Measurements from ENCODE around the gene CERK.

The CERK gene

DNA sequence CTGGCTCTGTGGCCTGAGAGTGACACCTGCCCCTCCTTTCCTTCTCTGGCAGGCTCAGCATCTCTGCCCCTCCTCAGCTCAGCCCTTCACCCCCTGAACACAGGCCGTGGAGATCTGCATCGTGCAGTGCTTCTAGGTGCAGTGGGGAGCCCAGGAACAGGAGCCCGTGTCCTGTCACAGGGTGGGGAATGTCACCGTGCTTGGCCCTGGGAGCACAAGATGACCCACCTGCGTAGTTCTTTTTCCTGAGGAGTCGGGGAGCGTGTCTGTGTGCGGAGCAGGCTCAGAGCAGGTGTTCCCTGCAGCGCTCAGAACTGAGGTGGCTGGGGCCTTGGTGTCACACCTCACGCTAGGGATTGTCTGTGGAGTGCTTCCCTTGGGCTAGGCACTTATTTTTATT is 35.0 kb upstream of the CERK start:
- H3K27me3 ChIP-seq (ENCODE audit: insufficient read depth, low read depth), result no peaks in the 10 kb centered on the region
- no peak overlapping the region for H3K9ac ChIP-seq
- H3K36me3 ChIP-seq (ENCODE audit: insufficient read depth), result no peaks in the 10 kb centered on the region
- H3K4me2 ChIP-seq, result no peak overlapping the region
- no peaks in the 10 kb centered on the region for H4K20me1 ChIP-seq (ENCODE audit: insufficient read depth)
- H3K79me2 ChIP-seq (ENCODE audit: insufficient read depth, low read depth), result no peaks in the 10 kb centered on the region
- TF ChIP-seq, protein P1, sequence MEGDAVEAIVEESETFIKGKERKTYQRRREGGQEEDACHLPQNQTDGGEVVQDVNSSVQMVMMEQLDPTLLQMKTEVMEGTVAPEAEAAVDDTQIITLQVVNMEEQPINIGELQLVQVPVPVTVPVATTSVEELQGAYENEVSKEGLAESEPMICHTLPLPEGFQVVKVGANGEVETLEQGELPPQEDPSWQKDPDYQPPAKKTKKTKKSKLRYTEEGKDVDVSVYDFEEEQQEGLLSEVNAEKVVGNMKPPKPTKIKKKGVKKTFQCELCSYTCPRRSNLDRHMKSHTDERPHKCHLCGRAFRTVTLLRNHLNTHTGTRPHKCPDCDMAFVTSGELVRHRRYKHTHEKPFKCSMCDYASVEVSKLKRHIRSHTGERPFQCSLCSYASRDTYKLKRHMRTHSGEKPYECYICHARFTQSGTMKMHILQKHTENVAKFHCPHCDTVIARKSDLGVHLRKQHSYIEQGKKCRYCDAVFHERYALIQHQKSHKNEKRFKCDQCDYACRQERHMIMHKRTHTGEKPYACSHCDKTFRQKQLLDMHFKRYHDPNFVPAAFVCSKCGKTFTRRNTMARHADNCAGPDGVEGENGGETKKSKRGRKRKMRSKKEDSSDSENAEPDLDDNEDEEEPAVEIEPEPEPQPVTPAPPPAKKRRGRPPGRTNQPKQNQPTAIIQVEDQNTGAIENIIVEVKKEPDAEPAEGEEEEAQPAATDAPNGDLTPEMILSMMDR (conservative IDR thresholded peaks at IDR 0.05; ENCODE audit: low read depth, low read length), result no peak
- H2AFZ ChIP-seq (ENCODE audit: low read depth), result no peak overlapping the region
- H3K27ac ChIP-seq, result no peak overlapping the region
- no peaks in the 10 kb centered on the region for H3K4me1 ChIP-seq (ENCODE audit: low read depth, poor library complexity, severe bottlenecking)
- H3K4me3 ChIP-seq (IDR thresholded peaks at IDR 0.05; ENCODE audit: insufficient read depth, low read depth, low read length), result no peak overlapping the region

DNA sequence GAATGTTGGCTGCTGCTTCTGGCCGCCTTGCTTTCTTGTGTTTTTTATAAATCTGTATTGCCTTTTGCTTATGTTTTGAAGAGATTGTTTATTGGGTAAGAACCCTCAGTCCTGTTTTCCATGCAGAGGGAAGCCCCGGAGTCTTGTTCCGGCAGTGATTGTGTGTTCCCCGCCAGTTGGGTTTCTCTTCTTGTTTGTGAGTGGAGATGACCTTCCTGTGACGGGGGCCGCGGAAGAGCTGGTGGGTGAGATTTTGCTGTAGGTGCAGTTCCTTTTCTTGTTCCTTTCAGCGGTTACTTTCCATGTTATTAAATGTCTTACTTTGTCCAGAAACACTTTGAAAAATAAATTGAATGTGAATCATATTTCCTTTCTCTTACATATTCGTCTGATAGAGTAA is 32.7 kb upstream of the CERK start:
- Histone ChIP-seq H4K20me1 (ENCODE audit: insufficient read depth) (no peaks in the 10 kb centered on the region), H3K27ac (no peak overlapping the region), H2AFZ (ENCODE audit: low read depth) (no peak overlapping the region), H3K27me3 (ENCODE audit: insufficient read depth, low read depth) (no peaks in the 10 kb centered on the region), H3K79me2 (ENCODE audit: insufficient read depth, low read depth) (peaks cover 19% of the 10 kb centered on the region; the same call in 1 of the 2 replicates), H3K9ac (no peak overlapping the region), H3K4me3 (IDR thresholded peaks at IDR 0.05; ENCODE audit: insufficient read depth, low read depth, low read length) (no peak overlapping the region), H3K4me1 (ENCODE audit: low read depth, poor library complexity, severe bottlenecking) (no peaks in the 10 kb centered on the region), H3K4me2 (no peak overlapping the region), H3K36me3 (ENCODE audit: insufficient read depth) (no peaks in the 10 kb centered on the region)
- TF ChIP-seq, protein P1 (conservative IDR thresholded peaks at IDR 0.05; ENCODE audit: low read depth, low read length), result no peak

DNA sequence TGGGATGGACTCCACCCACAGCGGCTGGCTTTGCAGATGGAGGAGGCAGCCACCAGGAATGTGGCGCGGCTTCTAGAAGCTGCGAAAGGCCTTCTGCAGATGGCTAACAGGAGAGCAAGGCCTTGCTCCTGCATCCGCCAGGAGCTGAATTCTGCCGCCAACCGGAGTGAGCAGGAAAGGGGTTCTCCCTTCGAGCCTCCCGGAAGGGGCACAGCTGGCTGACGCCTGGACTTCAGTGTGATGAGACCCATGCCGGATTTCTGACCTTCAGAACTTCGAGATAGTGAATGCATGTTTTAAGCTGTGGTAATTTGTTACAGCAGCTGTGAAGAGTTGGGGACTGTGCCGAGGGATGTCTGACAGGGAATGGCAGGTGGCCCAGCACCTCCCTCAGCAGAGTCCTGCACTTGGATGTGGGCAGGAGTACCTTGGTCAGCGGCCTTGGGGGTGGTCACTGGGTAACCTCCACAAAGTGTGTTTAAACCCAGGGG is 32.1 kb upstream of the CERK start:
- Histone ChIP-seq H3K36me3 (ENCODE audit: insufficient read depth) (no peaks in the 10 kb centered on the region), H3K27me3 (ENCODE audit: insufficient read depth, low read depth) (no peaks in the 10 kb centered on the region), H2AFZ (ENCODE audit: low read depth) (no peak overlapping the region), H3K79me2 (ENCODE audit: insufficient read depth, low read depth) (peaks cover 19% of the 10 kb centered on the region; the same call in 1 of the 2 replicates), H3K9ac (no peak overlapping the region), H3K4me1 (ENCODE audit: low read depth, poor library complexity, severe bottlenecking) (no peaks in the 10 kb centered on the region), H3K27ac (no peak overlapping the region), H4K20me1 (ENCODE audit: insufficient read depth) (no peaks in the 10 kb centered on the region), H3K4me2 (no peak overlapping the region), H3K4me3 (IDR thresholded peaks at IDR 0.05; ENCODE audit: insufficient read depth, low read depth, low read length) (no peak overlapping the region)
- TF ChIP-seq, protein P1 (conservative IDR thresholded peaks at IDR 0.05; ENCODE audit: low read depth, low read length), result no peak

DNA sequence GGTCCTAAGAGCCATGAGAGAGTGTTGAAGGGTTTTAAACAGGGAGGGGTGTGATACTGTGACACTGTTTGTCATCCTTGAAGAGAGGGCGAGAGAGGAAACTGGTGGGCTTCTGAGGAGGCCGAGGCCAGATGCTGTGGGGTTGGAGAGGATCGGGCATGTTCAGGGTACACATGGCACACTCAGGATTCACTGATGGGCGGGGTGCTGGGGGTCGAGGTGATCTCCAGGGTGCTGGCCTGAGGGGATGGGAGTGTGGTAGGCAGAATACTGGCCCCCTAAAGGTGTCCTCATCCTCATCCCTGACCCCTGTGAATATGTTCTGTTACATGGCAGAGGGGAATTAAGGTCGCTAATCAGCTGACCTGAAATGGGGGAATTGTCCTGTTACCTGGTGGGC is 31.7 kb upstream of the CERK start:
- no peak overlapping the region for H3K4me2 ChIP-seq
- no peaks in the 10 kb centered on the region for H3K4me1 ChIP-seq (ENCODE audit: low read depth, poor library complexity, severe bottlenecking)
- no peak overlapping the region for H3K27ac ChIP-seq
- no peaks in the 10 kb centered on the region for H4K20me1 ChIP-seq (ENCODE audit: insufficient read depth)
- no peak overlapping the region for H3K4me3 ChIP-seq (IDR thresholded peaks at IDR 0.05; ENCODE audit: insufficient read depth, low read depth, low read length)
- H3K27me3 ChIP-seq (ENCODE audit: insufficient read depth, low read depth), result no peaks in the 10 kb centered on the region
- no peak overlapping the region for H3K9ac ChIP-seq
- TF ChIP-seq, protein P1 (conservative IDR thresholded peaks at IDR 0.05; ENCODE audit: low read depth, low read length), result no peak
- H3K79me2 ChIP-seq (ENCODE audit: insufficient read depth, low read depth), result peaks cover 19% of the 10 kb centered on the region; the same call in 1 of the 2 replicates
- H2AFZ ChIP-seq (ENCODE audit: low read depth), result no peak overlapping the region
- H3K36me3 ChIP-seq (ENCODE audit: insufficient read depth), result no peaks in the 10 kb centered on the region
